ENCODE results near the gene BEST2.
A peak's percentile ranks its signal among the peaks of the same experiment; 100 is the strongest.
"Not testable (repeated sequence)": the region's sequence is repeated elsewhere in the genome, so short reads cannot be mapped to it uniquely, and the experiment has no call there.

Gene BEST2

GRCh38 chr19:12788042-12788681 lies 36.6 kb downstream of the BEST2 start:
- DNase-seq = no peak

GRCh38 chr19:12788682-12789097 lies 37.1 kb downstream of the BEST2 start:
- DNase-seq = no peak

- no peak for DNase-seq
Measured at GRCh38 chr19:12789098-12789903, 37.7 kb downstream of the BEST2 start.

GRCh38 chr19:12789904-12790619 lies 38.5 kb downstream of the BEST2 start:
- DNase-seq = peak; percentile 60 to 88

GRCh38 chr19:12790628-12791344 lies 39.2 kb downstream of the BEST2 start:
- no peak for DNase-seq

GRCh38 chr19:12791345-12792050 lies 39.9 kb downstream of the BEST2 start, which contains the start of gene JUNB:
TSS of gene JUNB (plus strand) at chr19:12791486. CDS start at chr19:12791772, 286 bp downstream.
- peak; percentile 36 to 87 for DNase-seq

- no peak for DNase-seq
Measured at GRCh38 chr19:12792051-12792852, 40.7 kb downstream of the BEST2 start.

- DNase-seq = no peak
Measured at GRCh38 chr19:12792853-12793289, 41.3 kb downstream of the BEST2 start.

- peak; percentile 59 to 70 for DNase-seq
Measured at GRCh38 chr19:12793290-12794195, 42.0 kb downstream of the BEST2 start.

GRCh38 chr19:12794196-12794941 lies 42.8 kb downstream of the BEST2 start:
- DNase-seq = no peak

GRCh38 chr19:12794971-12795381 lies 43.4 kb downstream of the BEST2 start:
- DNase-seq = no peak

GRCh38 chr19:12796146-12797071 lies 44.8 kb downstream of the BEST2 start:
- peak in 1 of 2 experiments; percentile 64 for DNase-seq

GRCh38 chr19:12797141-12797587 lies 45.6 kb downstream of the BEST2 start:
- no peak for DNase-seq

- not testable (repeated sequence) for DNase-seq
Measured at GRCh38 chr19:12797607-12798006, 46.0 kb downstream of the BEST2 start.

GRCh38 chr19:12799742-12800465 lies 48.3 kb downstream of the BEST2 start:
- no peak for DNase-seq

GRCh38 chr19:12800466-12800770 lies 48.8 kb downstream of the BEST2 start:
- DNase-seq = no peak

- DNase-seq = no peak
Measured at GRCh38 chr19:12800923-12801465, 49.4 kb downstream of the BEST2 start.
